Spleen (tissue), 7 donors: ENCODE measurements around the gene TMEM121B.

Experiments used
- CTCF ChIP-seq, 11 experiments: fragments of 200-600 bp in 7 of 11; fragments of 450-650 bp in 4 of 11; sonication (generic) in 4 of 11; IDR thresholded peaks in 8 of 11; conservative IDR thresholded peaks in 3 of 11; 1 replicate in 7 of 11; 2 replicates in 4 of 11; pipeline versions ENCODE4 v1.4.0 to v1.8.0; 2016 to 2021; ENCODE audit warnings: antibody characterized with exemption in 11 of 11, inconsistent platforms in 4 of 11, mild to moderate bottlenecking in 1 of 11
- POLR2A ChIP-seq, 3 donors: fragments of 450-650 bp; IDR thresholded peaks; one replicate each; pipeline ENCODE4 v1.5.1; 2017; ENCODE audit warnings: antibody characterized with exemption in 3 of 3, mild to moderate bottlenecking in 1 of 3
- POLR2AphosphoS5 ChIP-seq, 3 donors: sonication (generic); formaldehyde crosslinking; IDR thresholded peaks; one replicate each; pipeline ENCODE4 v1.5.1; 2017; ENCODE audit warnings: antibody characterized with exemption in 3 of 3
- donor health status: DM: no; HTN: no; CAD: no; lungs with moderate emphysema.
- donor health status: DM: no; HTN: no; CAD: no.
- donor health status: DM: no; HTN: no; CAD: no.

GRCh38 chr22:17135153-17135760 lies 14.1 kb upstream of the TMEM121B start:
- TF ChIP-seq CTCF (IDR thresholded peaks at IDR 0.05 in 8 of 11, conservative IDR thresholded peaks at IDR 0.05 in 3 of 11) (no peak), POLR2AphosphoS5 (IDR thresholded peaks at IDR 0.05) (no peak), POLR2A (IDR thresholded peaks at IDR 0.05) (no peak)
